HCT116 (cell line): ENCODE data around the gene RUBCN. TPM values are rescaled to one million over a fixed set of nuclear protein-coding genes. Genes with fewer than 3 reads are reported as not detected.
"Not testable (repeated sequence)": the region's sequence is repeated elsewhere in the genome, so short reads cannot be mapped to it uniquely, and the experiment has no call there.

Experiments used
- ATAC-seq: fragments of 200-7000 bp; cut with Tn5 transposase; 2 replicates; pipeline ENCODE4 v1.9.1; 2020; ENCODE audit warnings: mild to moderate bottlenecking, moderate library complexity
- BruUV-seq: library from RNA; stranded (reverse); fragments of 400-500 nt; replicated peaks from 2 replicates; lab custom pipeline; 2021; lab: Mats Ljungman, UMichigan
- CTCF ChIA-PET: fragments of 300-600 bp; sonication (Branson Sonifier 250); formaldehyde crosslinking; loops from one replicate; lab custom pipeline; 2021; ENCODE audit warnings: antibody characterized with exemption; lab: Charles Lee
- POLR2A ChIA-PET: fragments of 300-600, 350-600 bp; sonication (Branson Sonifier 250); formaldehyde crosslinking; loops from one replicate; lab custom pipeline; 2021; ENCODE audit warnings: antibody characterized with exemption; lab: Charles Lee
- RAD21 ChIA-PET, 2 experiments: fragments of 300-600 bp; sonication (Branson Sonifier 250); formaldehyde crosslinking; loops; one replicate each; lab custom pipeline; 2023; ENCODE audit warnings: low total read pairs in 2 of 2; ENCODE audit not compliant: uncharacterized antibody in 2 of 2, unreplicated experiment in 2 of 2, low non-redundant PET in 1 of 2; lab: Charles Lee
- DNase-seq: peaks from one replicate; pipeline ENCODE4 v3.0.0-alpha.2; 2010; ENCODE audit warnings: low read depth, low spot score
- H2AFZ ChIP-seq: fragments of 200-600 bp; shearing (Covaris generic), sonication (generic); 2 replicates; pipeline ENCODE4 v1.6.1; 2017; ENCODE audit warnings: low read depth, mixed run types, mixed read lengths, antibody characterized with exemption, low read length; ENCODE audit not compliant: poor library complexity, severe bottlenecking
- H3K27ac ChIP-seq: 2 replicates; pipeline ENCODE4 v1.5.1; 2012; ENCODE audit warnings: low read depth, low read length
- H3K27me3 ChIP-seq: fragments of 200-600 bp; sonication (generic); 2 replicates; pipeline ENCODE4 v1.6.1; 2016; ENCODE audit warnings: mixed run types, low read length, mixed read lengths; ENCODE audit not compliant: insufficient read depth
- H3K36me3 ChIP-seq, 2 experiments: fragments of 200-500 bp in 1 of 2; fragments of 200-600 bp in 1 of 2; sonication (Bioruptor generic) in 1 of 2; sonication (generic) in 1 of 2; 2 replicates each; pipeline versions ENCODE4 v1.5.1 to v1.6.1; 2014 to 2016; ENCODE audit warnings: low read length in 2 of 2, inconsistent platforms in 1 of 2, mixed read lengths in 1 of 2, mixed run types in 1 of 2; ENCODE audit not compliant: insufficient read depth in 2 of 2, control insufficient read depth in 1 of 2
- H3K4me1 ChIP-seq, 2 experiments: fragments of 200-600 bp in 1 of 2; sonication (generic) in 1 of 2; 2 replicates each; pipeline versions ENCODE4 v1.5.1 to v1.6.1; 2012 to 2017; ENCODE audit warnings: low read length in 2 of 2, inconsistent platforms in 1 of 2, mild to moderate bottlenecking in 1 of 2, mixed read lengths in 1 of 2, mixed run types in 1 of 2, moderate library complexity in 1 of 2; ENCODE audit not compliant: insufficient read depth in 2 of 2, control insufficient read depth in 1 of 2
- H3K4me2 ChIP-seq: fragments of 200-600 bp; sonication (generic); 2 replicates; pipeline ENCODE4 v1.6.1; 2017; ENCODE audit warnings: mixed run types, low read length, mixed read lengths
- H3K4me3 ChIP-seq, 2 experiments: fragments of 200-600 bp in 1 of 2; sonication (generic) in 1 of 2; replicated peaks in 1 of 2; 2 replicates each; pipeline ENCODE4 v1.5.1; 2011 to 2016; ENCODE audit warnings: low read length in 2 of 2, control low read depth in 1 of 2, low read depth in 1 of 2, mild to moderate bottlenecking in 1 of 2, mixed read lengths in 1 of 2, mixed run types in 1 of 2
- H3K79me2 ChIP-seq: fragments of 200-600 bp; sonication (generic); 2 replicates; pipeline ENCODE4 v1.6.1; 2017; ENCODE audit warnings: mild to moderate bottlenecking, mixed run types, low read length, moderate library complexity, mixed read lengths; ENCODE audit not compliant: insufficient read depth
- H3K9ac ChIP-seq: fragments of 200-600 bp; sonication (generic); 2 replicates; pipeline ENCODE4 v1.6.1; 2016; ENCODE audit warnings: low read length, mixed read lengths
- H3K9me2 ChIP-seq: fragments of 200-600 bp; sonication (generic), shearing (Covaris generic); 2 replicates; pipeline ENCODE4 v1.6.1; 2017; ENCODE audit warnings: mixed run types, mild to moderate bottlenecking, moderate library complexity; ENCODE audit not compliant: insufficient read depth
- H3K9me3 ChIP-seq, 2 experiments: fragments of 200-500 bp in 1 of 2; fragments of 200-600 bp in 1 of 2; sonication (Bioruptor generic) in 1 of 2; sonication (generic) in 1 of 2; 2 replicates each; pipeline ENCODE4 v1.6.1; 2014 to 2017; ENCODE audit warnings: low read length in 2 of 2, mixed read lengths in 2 of 2, inconsistent platforms in 1 of 2, low read depth in 1 of 2, mild to moderate bottlenecking in 1 of 2, mixed run types in 1 of 2, moderate library complexity in 1 of 2; ENCODE audit not compliant: control insufficient read depth in 1 of 2, insufficient read depth in 1 of 2
- H4K20me1 ChIP-seq: fragments of 200-600 bp; sonication (generic), shearing (Covaris generic); 2 replicates; pipeline ENCODE4 v1.6.1; 2017; ENCODE audit warnings: mixed run types, mild to moderate bottlenecking, moderate library complexity; ENCODE audit not compliant: insufficient read depth
- POLR2AphosphoS5 ChIP-seq: IDR thresholded peaks from 2 replicates; pipeline ENCODE4 v1.6.1; 2011; ENCODE audit warnings: mild to moderate bottlenecking, low read depth, low read length, moderate library complexity
- intact Hi-C: fragments of 100-400 bp; cut with micrococcal nuclease; formaldehyde crosslinking; loops from 2 replicates; pipeline ENCODE4 v1.10.0; 2022
- total RNA-seq: library from RNA; stranded (reverse); gene quantifications from one replicate; pipeline ENCODE4 v1.2.1, GENCODE V29; 2021; ENCODE audit not compliant: unreplicated experiment

The RUBCN gene
- total RNA-seq, 1 experiment from 2014 or later = 21.4 TPM

GRCh38 chr3:197654090-197654997 is 82.4 kb downstream of the RUBCN start:
- ATAC-seq = peak; percentile 94
- not testable (repeated sequence) for H3K36me3 ChIP-seq
- 0 out of 2 replicates have a peak, but pooled peaks have one; percentile 25 for TF ChIP-seq POLR2AphosphoS5
- TF ChIP-seq, all 23 proteins: peak for 1; not testable (repeated sequence) for 22
- intact Hi-C loops, H3K9me3 ChIP-seq, BruUV-seq, H3K4me1 ChIP-seq, DNase-seq, H4K20me1 ChIP-seq, H3K9me2 ChIP-seq, POLR2A ChIA-PET, H3K27me3 ChIP-seq, H3K79me2 ChIP-seq, RAD21 ChIA-PET, H2AFZ ChIP-seq, CTCF ChIA-PET: not testable (repeated sequence)
- H3K4me2 ChIP-seq = peak overlapping the region; percentile 60
- peak overlapping the region; percentile 60 for H3K9ac ChIP-seq
- H3K4me3 ChIP-seq = peak overlapping the region; percentile 51 to 53
- 0 out of 2 replicates have a peak overlapping the region, but pooled peaks have one; percentile 45 for H3K27ac ChIP-seq

DNA sequence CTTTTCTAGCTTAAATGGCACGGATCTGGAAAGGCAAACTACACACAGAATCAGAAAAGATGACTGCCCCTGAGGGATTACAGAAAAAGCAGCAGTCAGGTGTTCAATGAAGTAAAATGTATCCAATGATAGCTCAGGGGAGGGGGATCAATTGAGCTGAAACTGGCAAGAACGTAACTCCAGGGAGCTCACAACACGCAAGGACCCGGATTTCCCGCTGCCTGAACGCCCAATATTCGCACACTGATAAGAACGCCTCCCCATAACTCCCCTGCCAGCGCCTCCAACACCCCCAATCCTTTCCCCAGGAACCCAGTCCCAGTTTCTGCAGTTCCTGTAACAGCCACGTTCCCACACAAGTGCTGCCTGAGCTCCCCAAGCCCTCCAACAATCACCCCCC is 83.8 kb downstream of the RUBCN start:
- H3K4me1 ChIP-seq, H4K20me1 ChIP-seq, H3K4me2 ChIP-seq, H3K4me3 ChIP-seq, H3K9me3 ChIP-seq, DNase-seq, H3K27ac ChIP-seq, BruUV-seq, CTCF ChIA-PET, ATAC-seq, intact Hi-C loops, RAD21 ChIA-PET, POLR2A ChIA-PET, H3K9me2 ChIP-seq, H3K79me2 ChIP-seq, H2AFZ ChIP-seq, H3K9ac ChIP-seq, H3K27me3 ChIP-seq, H3K36me3 ChIP-seq: not testable (repeated sequence)

DNA sequence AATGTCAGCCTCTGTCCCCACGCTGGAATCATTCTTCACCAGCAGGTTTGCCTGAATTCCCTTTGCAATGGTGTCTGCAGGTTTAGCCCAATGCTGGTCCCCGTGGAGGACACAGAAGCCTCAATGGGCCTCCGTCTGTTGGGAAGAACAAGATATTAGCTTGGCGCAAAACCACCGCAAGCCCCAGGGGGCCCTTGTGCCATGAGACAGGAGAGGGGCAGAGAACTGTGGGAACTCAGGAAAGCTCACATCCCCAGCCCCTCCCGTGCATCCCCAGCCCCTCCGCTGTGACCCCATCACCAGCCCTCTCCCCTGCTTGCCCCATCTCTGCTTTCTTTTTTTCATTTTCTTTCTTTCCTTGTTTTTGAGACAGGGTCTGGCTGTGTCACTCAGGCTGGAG is 89.1 kb downstream of the RUBCN start:
- H3K36me3 ChIP-seq, H4K20me1 ChIP-seq, H2AFZ ChIP-seq, DNase-seq, H3K4me1 ChIP-seq, H3K79me2 ChIP-seq, H3K9ac ChIP-seq, CTCF ChIA-PET, POLR2A ChIA-PET, H3K9me3 ChIP-seq, H3K27ac ChIP-seq, BruUV-seq, RAD21 ChIA-PET, ATAC-seq, H3K4me2 ChIP-seq, intact Hi-C loops, H3K27me3 ChIP-seq, H3K4me3 ChIP-seq, H3K9me2 ChIP-seq: not testable (repeated sequence)

- ATAC-seq, H3K79me2 ChIP-seq, H3K4me3 ChIP-seq, DNase-seq, H3K9ac ChIP-seq, RAD21 ChIA-PET, intact Hi-C loops, H4K20me1 ChIP-seq, BruUV-seq, H3K9me3 ChIP-seq, H3K4me1 ChIP-seq, H3K4me2 ChIP-seq, H3K27ac ChIP-seq, CTCF ChIA-PET, H3K27me3 ChIP-seq, H3K36me3 ChIP-seq, H2AFZ ChIP-seq, H3K9me2 ChIP-seq, POLR2A ChIA-PET: not testable (repeated sequence)
Observed at GRCh38 chr3:197647191-197647590, 89.5 kb downstream of the RUBCN start.
